Body of pancreas (tissue), 4 donors: ENCODE data around the gene NAGPA. TPM values are rescaled to one million over a fixed set of nuclear protein-coding genes. Genes with fewer than 3 reads are reported as not detected.
A peak's percentile ranks its signal among the peaks of the same experiment; 100 is the strongest.

ENCODE experiments used
- ATAC-seq: fragments of 150-250 bp; one replicate; pipeline ENCODE4 v1.9.1; 2016
- DNase-seq, 4 donors: peaks; one replicate each; pipeline ENCODE4 v3.0.0-alpha.2; 2019
- H3K27ac ChIP-seq, 4 donors: fragments of 200-600 bp; sonication (generic); 1 replicate in 3 of 4; 2 replicates in 1 of 4; pipeline versions ENCODE4 v1.5.1 to v1.6.1; 2016 to 2019; ENCODE audit warnings: mild to moderate bottlenecking in 1 of 4, mixed read lengths in 1 of 4, moderate library complexity in 1 of 4
- H3K27me3 ChIP-seq, 2 donors: fragments of 200-600 bp; sonication (generic); one replicate each; pipeline ENCODE4 v1.6.0; 2016; ENCODE audit warnings: mild to moderate bottlenecking in 1 of 2
- H3K36me3 ChIP-seq, 2 donors: fragments of 200-600 bp; sonication (generic); replicated peaks in 1 of 2; 2 replicates each; pipeline ENCODE4 v1.5.1; 2016; ENCODE audit warnings: low read depth in 2 of 2; ENCODE audit not compliant: insufficient read depth in 1 of 2
- H3K4me1 ChIP-seq: fragments of 200-600 bp; sonication (generic); one replicate; pipeline ENCODE4 v1.6.0; 2016
- H3K4me3 ChIP-seq, 2 donors: fragments of 200-600 bp; sonication (generic); 1 replicate in 1 of 2; 2 replicates in 1 of 2; pipeline ENCODE4 v1.5.1; 2016 to 2019
- H3K9me3 ChIP-seq, 3 donors: fragments of 200-600 bp; sonication (generic); 1 replicate in 2 of 3; 2 replicates in 1 of 3; pipeline ENCODE4 v1.5.1; 2016
- CTCF ChIP-seq, 7 experiments: fragments of 450-650 bp in 4 of 7; fragments of 200-600 bp in 3 of 7; sonication (generic) in 3 of 7; IDR thresholded peaks; one replicate each; pipeline ENCODE4 v1.5.1; 2016 to 2019; ENCODE audit warnings: antibody characterized with exemption in 7 of 7
- POLR2A ChIP-seq, 3 donors: fragments of 450-650 bp; IDR thresholded peaks; one replicate each; pipeline ENCODE4 v1.6.1; 2016; ENCODE audit warnings: antibody characterized with exemption in 3 of 3, mild to moderate bottlenecking in 2 of 3
- WGBS, 2 donors: methylation state at CpG; one replicate each; pipeline ENCODE4 v1.1.5; 2017; 5-methylcytosine and 5-hydroxymethylcytosine counted together
- intact Hi-C: fragments of 100-400 bp; cut with DNase I; formaldehyde crosslinking; loops from one replicate; pipeline ENCODE4 v1.15.1; 2023
- total RNA-seq, 2 donors: library from RNA; depleted of rRNA; stranded (reverse); fragments of >200 nt; gene quantifications; one replicate each; pipeline ENCODE4 v1.1.0, GENCODE V29; 2016

The NAGPA gene
- total RNA-seq, 2 donors from 2014 or later: 7.9 to 24.6 TPM

GRCh38 chr16:5006348-5007193 lies 27.2 kb downstream of the NAGPA start:
- no peak overlapping the region for H3K4me3 ChIP-seq
- H3K27ac ChIP-seq: no peak overlapping the region
- intact Hi-C loops: no loop called here
- H3K9me3 ChIP-seq: no peaks in the 10 kb centered on the region
- no peak for ATAC-seq
- TF ChIP-seq POLR2A (IDR thresholded peaks at IDR 0.05) (no peak), CTCF (IDR thresholded peaks at IDR 0.05) (no peak)
- H3K27me3 ChIP-seq: no peaks in the 10 kb centered on the region
- no peak for DNase-seq
- H3K4me1 ChIP-seq: peaks cover 4% of the 10 kb centered on the region
- H3K36me3 ChIP-seq: no peaks in the 10 kb centered on the region
- 73 to 79% methylated on average over 16 to 22 of the region's 22 CpGs for WGBS, 2 donors

GRCh38 chr16:5005916-5006315 lies 27.8 kb downstream of the NAGPA start:
- ATAC-seq: no peak
- intact Hi-C loops: no loop called here
- Histone ChIP-seq H3K4me3 (no peak overlapping the region), H3K27ac (no peak overlapping the region), H3K4me1 (peaks cover 4% of the 10 kb centered on the region), H3K9me3 (no peaks in the 10 kb centered on the region), H3K27me3 (no peaks in the 10 kb centered on the region), H3K36me3 (no peaks in the 10 kb centered on the region)
- TF ChIP-seq POLR2A (IDR thresholded peaks at IDR 0.05) (no peak), CTCF (IDR thresholded peaks at IDR 0.05) (no peak)
- DNase-seq: no peak
- 86 to 87% methylated on average over 4 of the region's 4 CpGs for WGBS, 2 donors

- Histone ChIP-seq H3K36me3 (no peaks in the 10 kb centered on the region), H3K27ac (no peak overlapping the region), H3K4me3 (no peak overlapping the region), H3K4me1 (peaks cover 4% of the 10 kb centered on the region), H3K9me3 (no peaks in the 10 kb centered on the region), H3K27me3 (no peaks in the 10 kb centered on the region)
- DNase-seq (no peak), ATAC-seq (no peak)
- intact Hi-C loops: no loop called here
- 66 to 77% methylated on average over 5 of the region's 5 CpGs for WGBS, 2 donors
- TF ChIP-seq POLR2A (IDR thresholded peaks at IDR 0.05) (no peak), CTCF (IDR thresholded peaks at IDR 0.05) (no peak)
Measured at GRCh38 chr16:5004311-5004710, 29.4 kb downstream of the NAGPA start.

GRCh38 chr16:5003828-5004227 lies 29.9 kb downstream of the NAGPA start:
- Histone ChIP-seq H3K9me3 (no peaks in the 10 kb centered on the region), H3K27ac (no peak overlapping the region), H3K27me3 (no peaks in the 10 kb centered on the region), H3K4me3 (no peak overlapping the region), H3K4me1 (peaks cover 4% of the 10 kb centered on the region), H3K36me3 (no peaks in the 10 kb centered on the region)
- 83 to 88% methylated on average over 10 of the region's 10 CpGs for WGBS, 2 donors
- DNase-seq (no peak), ATAC-seq (no peak)
- TF ChIP-seq CTCF (IDR thresholded peaks at IDR 0.05) (no peak), POLR2A (IDR thresholded peaks at IDR 0.05) (no peak)
- intact Hi-C loops: no loop called here

GRCh38 chr16:5003211-5003610 lies 30.5 kb downstream of the NAGPA start:
- DNase-seq (no peak), ATAC-seq (no peak)
- no peaks in the 10 kb centered on the region for H3K9me3 ChIP-seq
- no peaks in the 10 kb centered on the region for H3K36me3 ChIP-seq
- H3K27ac ChIP-seq: peak overlapping the region in 1 of 4 donors; percentile 30
- peaks cover 4% of the 10 kb centered on the region for H3K4me1 ChIP-seq
- no peak overlapping the region for H3K4me3 ChIP-seq
- intact Hi-C loops: no loop called here
- no peaks in the 10 kb centered on the region for H3K27me3 ChIP-seq
- WGBS, 2 donors: 71 to 72% methylated on average over 9 to 12 of the region's 12 CpGs
- TF ChIP-seq CTCF (IDR thresholded peaks at IDR 0.05): no peak
- TF ChIP-seq POLR2A (IDR thresholded peaks at IDR 0.05): no peak
